Fibroblast of lung (primary cell): ENCODE results near the gene AKNA.

Experiments used
- EZH2 ChIP-seq: IDR thresholded peaks from 2 replicates; pipeline ENCODE4 v1.5.1; 2012; ENCODE audit warnings: low read length, control low read depth, mild to moderate bottlenecking; ENCODE audit errors: missing control alignments
- TF ChIP-seq, protein P1 (sequence below), 2 donors: IDR thresholded peaks in 1 of 2; conservative IDR thresholded peaks in 1 of 2; 1 replicate in 1 of 2; 2 replicates in 1 of 2; pipeline ENCODE4 v1.5.1; 2011 to 2012; ENCODE audit warnings: low read length in 2 of 2, control low read depth in 1 of 2, inconsistent platforms in 1 of 2, low read depth in 1 of 2, mild to moderate bottlenecking in 1 of 2

GRCh38 chr9:114383521-114384231, 4.1 kb downstream of the AKNA start:
- TF ChIP-seq, protein P1, sequence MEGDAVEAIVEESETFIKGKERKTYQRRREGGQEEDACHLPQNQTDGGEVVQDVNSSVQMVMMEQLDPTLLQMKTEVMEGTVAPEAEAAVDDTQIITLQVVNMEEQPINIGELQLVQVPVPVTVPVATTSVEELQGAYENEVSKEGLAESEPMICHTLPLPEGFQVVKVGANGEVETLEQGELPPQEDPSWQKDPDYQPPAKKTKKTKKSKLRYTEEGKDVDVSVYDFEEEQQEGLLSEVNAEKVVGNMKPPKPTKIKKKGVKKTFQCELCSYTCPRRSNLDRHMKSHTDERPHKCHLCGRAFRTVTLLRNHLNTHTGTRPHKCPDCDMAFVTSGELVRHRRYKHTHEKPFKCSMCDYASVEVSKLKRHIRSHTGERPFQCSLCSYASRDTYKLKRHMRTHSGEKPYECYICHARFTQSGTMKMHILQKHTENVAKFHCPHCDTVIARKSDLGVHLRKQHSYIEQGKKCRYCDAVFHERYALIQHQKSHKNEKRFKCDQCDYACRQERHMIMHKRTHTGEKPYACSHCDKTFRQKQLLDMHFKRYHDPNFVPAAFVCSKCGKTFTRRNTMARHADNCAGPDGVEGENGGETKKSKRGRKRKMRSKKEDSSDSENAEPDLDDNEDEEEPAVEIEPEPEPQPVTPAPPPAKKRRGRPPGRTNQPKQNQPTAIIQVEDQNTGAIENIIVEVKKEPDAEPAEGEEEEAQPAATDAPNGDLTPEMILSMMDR (conservative IDR thresholded peaks at IDR 0.05 in 1 of 2, IDR thresholded peaks at IDR 0.05 in 1 of 2; ENCODE audit: low read depth in 1 of 2, low read length in 2 of 2) = no peak
- TF ChIP-seq EZH2 = no peak
